Epithelial cell of esophagus (primary cell): ENCODE measurements around the gene CHFR.
"Not testable (repeated sequence)": the region's sequence is repeated elsewhere in the genome, so short reads cannot be mapped to it uniquely, and the experiment has no call there.

Experiments used
- DNase-seq: peaks from one replicate; pipeline ENCODE4 v3.0.0; 2010; ENCODE audit warnings: low read depth
- H3K4me3 ChIP-seq: 2 replicates; pipeline ENCODE4 v1.5.1; 2011; ENCODE audit warnings: mild to moderate bottlenecking, low read length, control low read depth
- CTCF ChIP-seq: IDR thresholded peaks from 2 replicates; pipeline ENCODE4 v1.5.1; 2011; ENCODE audit warnings: low read depth, mild to moderate bottlenecking, low read length, control low read depth, inconsistent platforms; ENCODE audit not compliant: insufficient read depth; ENCODE audit errors: missing control alignments

The CHFR gene

GRCh38 chr12:132887513-132888351 lies at the start of gene CHFR:
Gene CHFR, minus strand, starts transcription at chr12:132887605. Its CDS starts 277 bp downstream, at chr12:132887328.
- peak; percentile 98 for DNase-seq
- TF ChIP-seq CTCF, result no peak
- peak within 1 kb of the TSS; percentile 88 for H3K4me3 ChIP-seq

- not testable (repeated sequence) for DNase-seq, H3K4me3 ChIP-seq
These were observed 49.5 kb upstream of the CHFR start for GRCh38 chr12:132936921-132937320.

GRCh38 chr12:132936163-132936562 lies 48.8 kb upstream of the CHFR start:
- H3K4me3 ChIP-seq, result no peak overlapping the region
- no peak for DNase-seq
- TF ChIP-seq CTCF, result no peak

- H3K4me3 ChIP-seq, result no peak overlapping the region
- no peak for DNase-seq
- no peak for TF ChIP-seq CTCF
These were observed 39.0 kb upstream of the CHFR start for GRCh38 chr12:132926415-132926833.

- no peak for DNase-seq
- H3K4me3 ChIP-seq, result no peak overlapping the region
These were observed 38.4 kb upstream of the CHFR start for GRCh38 chr12:132925597-132926414.

GRCh38 chr12:132924356-132924755 lies 37.0 kb upstream of the CHFR start:
- no peak for DNase-seq
- no peak overlapping the region for H3K4me3 ChIP-seq
- TF ChIP-seq CTCF, result no peak

More at GRCh38 chr12:132925597-132926414, 38.4 kb upstream of the CHFR start:
- TF ChIP-seq CTCF, result no peak

- H3K4me3 ChIP-seq, result no peak overlapping the region
- TF ChIP-seq CTCF, result no peak
- no peak for DNase-seq
These were observed 36.0 kb upstream of the CHFR start for GRCh38 chr12:132923356-132923909.
